ENCODE results near the gene TP53I13.

DNA sequence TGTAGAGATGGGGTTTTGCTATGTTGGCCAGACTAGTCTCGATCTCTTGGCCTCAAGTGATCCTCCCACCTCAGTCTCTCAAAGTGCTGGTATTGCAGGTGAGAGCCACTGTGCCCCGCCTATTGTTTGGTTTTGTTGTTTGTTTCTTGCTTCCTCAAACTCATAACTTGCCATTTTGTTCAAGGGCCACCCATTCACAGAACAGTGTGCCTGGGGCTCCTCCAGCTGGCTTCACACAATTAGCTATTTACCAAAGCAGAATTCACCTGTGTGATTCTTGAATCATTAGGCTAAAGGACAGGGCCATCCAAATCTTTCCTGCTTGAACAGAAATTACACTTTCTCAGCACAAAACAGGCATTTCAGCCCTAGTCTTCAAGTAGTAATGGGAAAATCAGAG lies 8.9 kb upstream of the TP53I13 start:
- TF ChIP-seq, protein P1, sequence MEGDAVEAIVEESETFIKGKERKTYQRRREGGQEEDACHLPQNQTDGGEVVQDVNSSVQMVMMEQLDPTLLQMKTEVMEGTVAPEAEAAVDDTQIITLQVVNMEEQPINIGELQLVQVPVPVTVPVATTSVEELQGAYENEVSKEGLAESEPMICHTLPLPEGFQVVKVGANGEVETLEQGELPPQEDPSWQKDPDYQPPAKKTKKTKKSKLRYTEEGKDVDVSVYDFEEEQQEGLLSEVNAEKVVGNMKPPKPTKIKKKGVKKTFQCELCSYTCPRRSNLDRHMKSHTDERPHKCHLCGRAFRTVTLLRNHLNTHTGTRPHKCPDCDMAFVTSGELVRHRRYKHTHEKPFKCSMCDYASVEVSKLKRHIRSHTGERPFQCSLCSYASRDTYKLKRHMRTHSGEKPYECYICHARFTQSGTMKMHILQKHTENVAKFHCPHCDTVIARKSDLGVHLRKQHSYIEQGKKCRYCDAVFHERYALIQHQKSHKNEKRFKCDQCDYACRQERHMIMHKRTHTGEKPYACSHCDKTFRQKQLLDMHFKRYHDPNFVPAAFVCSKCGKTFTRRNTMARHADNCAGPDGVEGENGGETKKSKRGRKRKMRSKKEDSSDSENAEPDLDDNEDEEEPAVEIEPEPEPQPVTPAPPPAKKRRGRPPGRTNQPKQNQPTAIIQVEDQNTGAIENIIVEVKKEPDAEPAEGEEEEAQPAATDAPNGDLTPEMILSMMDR (IDR thresholded peaks at IDR 0.05; ENCODE audit: low read length), result no peak
- TF ChIP-seq EZH2 (IDR thresholded peaks at IDR 0.05; ENCODE audit: borderline replicate concordance, low read length), result no peak

All from OCI-LY1 (cell line).